Activated CD4-positive, CD25-positive, alpha-beta regulatory T cell treated with anti-CD3 and anti-CD28 coated beads, Interleukin-2, amount 50 U/mL, for 24 hours (primary cell): Measurements from ENCODE around the gene BSCL2.
"Not testable (repeated sequence)": the region's sequence is repeated elsewhere in the genome, so short reads cannot be mapped to it uniquely, and the experiment has no call there.

Experiments used
- ATAC-seq, 2 donors: fragments of 150-1000 bp; cut with Tn5 transposase; one replicate each; pipeline ENCODE4 v1.10.0; 2021; ENCODE audit warnings: mild to moderate bottlenecking in 1 of 2, moderate library complexity in 1 of 2

BSCL2 gene

DNA sequence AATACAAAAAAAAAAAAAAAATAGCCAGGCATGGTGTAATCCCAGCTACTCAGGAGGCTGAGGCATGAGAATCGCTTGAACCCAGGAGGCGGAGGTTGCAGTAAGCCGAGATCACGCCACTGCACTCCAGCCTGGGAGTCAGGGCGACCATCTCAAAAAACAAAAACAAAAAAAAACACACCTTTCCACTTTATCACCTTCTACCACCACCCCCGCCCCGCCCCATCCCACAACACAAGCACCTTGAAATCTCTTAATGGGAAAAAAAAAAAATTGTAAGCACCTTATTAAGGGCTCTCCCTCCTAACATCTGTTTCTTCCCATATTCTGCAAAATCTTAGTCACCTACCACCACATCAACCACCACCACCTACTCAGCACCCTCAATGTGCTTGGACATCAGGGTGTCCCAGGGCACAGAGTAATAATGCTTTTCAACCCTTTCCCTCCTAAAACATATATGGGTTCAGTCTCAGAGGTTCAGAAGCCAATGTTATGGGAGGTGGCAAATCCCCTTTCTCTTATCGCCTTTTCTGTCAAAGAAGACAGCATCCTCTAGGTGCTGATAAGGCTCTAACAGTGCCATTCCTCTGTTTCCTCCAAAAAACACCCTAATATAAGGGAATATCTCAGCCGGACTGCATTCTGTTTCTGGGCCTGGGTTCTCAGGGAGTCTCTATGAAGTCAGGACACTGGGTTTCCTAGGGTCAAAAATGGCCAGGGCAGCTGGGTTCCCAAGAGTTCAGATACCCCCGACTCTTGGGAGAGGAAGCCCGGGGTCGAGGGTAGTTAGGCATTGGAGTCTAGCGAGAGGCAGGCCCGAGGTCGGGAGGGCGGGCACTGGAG is 54.8 kb downstream of the BSCL2 start:
- no peak for ATAC-seq

DNA sequence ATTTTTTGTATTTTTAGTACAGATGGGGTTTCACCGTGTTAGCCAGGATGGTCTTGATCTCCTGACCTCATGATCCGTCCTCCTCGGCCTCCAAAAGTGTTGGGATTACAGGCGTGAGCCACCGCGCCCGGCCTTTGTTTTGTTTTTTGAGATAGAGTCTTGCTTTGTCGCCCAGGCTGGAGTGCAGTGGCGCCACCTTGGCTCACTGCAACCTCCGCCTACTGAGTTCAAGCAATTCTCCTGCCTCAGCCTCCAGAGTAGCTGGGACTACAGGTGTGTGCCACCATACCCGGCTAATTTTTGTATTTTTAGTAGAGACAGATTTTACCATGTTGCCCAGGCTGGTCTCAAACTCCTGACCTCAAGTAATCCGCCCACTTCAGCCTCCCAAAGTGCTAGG is 56.9 kb downstream of the BSCL2 start:
- not testable (repeated sequence) for ATAC-seq

DNA sequence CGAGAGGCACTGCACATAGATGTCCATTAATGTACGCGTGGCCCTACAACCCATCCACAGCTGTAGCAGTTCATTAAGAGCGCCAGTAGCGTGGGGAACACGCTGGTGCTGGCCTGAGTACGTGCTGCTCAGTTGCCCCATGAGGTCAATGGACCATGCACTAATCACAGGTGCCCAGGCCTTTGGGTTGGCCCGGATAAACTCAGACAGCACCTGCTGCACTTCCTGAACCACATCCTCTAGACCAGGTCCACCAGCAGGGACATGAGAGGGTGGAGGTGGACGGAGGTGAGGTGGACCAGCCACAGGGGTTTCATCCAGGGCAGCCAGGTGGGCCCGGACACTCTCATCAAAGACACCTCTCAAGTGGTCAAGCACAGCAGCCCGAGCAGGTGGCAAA is 57.7 kb downstream of the BSCL2 start:
- no peak for ATAC-seq

DNA sequence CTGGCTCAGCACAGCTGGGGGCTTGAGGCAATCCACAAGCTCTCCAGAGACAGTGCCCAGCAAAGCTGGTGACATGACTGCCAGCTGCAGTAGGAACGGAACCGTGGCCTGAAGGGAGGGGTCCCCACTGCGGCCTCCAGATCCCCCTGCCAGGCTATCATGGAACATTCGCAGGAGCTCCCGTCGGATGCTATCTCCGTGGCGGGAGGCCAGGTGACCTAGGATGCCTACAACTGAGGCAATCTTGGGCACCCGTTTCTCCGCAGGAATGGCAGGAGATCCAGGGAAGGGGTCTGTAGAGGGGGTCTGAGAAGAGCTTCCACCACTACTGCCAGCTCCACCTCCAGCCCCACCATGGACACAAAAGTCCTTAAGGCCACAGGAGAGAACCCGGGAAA is 58.3 kb downstream of the BSCL2 start:
- ATAC-seq, result no peak

DNA sequence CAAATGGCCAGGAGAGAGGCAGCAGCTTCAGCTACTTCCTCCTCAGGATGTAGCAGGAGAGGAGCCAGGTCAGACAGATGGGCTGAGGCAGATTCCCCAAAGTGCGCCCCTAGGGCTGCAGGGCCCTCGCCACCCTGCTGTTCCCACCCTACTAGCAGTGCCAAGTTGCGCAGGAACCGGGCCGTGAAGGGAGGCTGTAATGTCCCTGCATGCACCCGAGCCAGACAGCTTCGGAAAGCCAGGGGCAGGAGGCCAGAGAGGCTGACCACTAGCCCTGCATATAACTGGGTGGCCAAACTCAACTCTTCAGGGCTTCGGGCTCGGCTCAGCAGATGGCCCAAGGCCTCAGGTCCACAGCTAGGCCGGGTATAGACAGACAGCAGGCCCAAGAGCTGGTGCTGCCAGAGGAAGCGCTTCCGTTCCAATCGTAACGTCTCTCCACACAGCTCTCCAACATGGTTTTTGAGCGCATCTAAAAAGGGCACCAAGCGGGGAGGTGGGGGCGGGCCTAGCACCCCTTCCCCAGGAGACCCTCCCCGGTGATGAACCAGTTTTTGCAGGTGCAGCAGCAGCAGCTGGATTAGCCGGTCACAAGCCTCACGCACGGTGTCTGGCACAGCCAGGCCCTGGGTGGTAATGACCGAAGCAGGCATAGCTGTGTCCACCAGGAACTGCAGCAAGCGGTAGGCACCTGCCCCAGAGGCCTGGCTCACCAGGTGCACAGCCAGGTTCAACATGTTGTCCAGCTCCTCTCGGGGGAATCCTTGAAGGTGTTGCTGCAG is 58.8 kb downstream of the BSCL2 start:
- no peak for ATAC-seq

DNA sequence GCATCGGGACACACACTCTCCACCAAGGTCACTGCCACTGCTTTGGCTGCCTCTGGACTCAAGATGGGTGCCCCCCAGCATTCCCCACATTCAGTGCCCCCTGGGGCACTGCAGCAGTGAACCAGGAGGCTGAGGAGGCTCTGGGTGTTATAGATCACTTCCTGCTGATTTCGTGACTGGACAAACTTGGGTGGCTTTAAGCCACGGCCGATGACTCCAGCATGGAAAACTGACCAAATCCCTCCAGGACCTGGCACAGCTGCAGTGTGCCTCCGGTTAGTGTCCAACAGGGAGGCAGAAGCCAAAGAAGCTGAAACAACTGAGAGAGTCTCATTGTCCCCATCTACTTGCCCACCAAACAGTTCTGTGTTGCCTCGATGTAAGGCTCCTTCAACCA is 59.6 kb downstream of the BSCL2 start:
- no peak for ATAC-seq

DNA sequence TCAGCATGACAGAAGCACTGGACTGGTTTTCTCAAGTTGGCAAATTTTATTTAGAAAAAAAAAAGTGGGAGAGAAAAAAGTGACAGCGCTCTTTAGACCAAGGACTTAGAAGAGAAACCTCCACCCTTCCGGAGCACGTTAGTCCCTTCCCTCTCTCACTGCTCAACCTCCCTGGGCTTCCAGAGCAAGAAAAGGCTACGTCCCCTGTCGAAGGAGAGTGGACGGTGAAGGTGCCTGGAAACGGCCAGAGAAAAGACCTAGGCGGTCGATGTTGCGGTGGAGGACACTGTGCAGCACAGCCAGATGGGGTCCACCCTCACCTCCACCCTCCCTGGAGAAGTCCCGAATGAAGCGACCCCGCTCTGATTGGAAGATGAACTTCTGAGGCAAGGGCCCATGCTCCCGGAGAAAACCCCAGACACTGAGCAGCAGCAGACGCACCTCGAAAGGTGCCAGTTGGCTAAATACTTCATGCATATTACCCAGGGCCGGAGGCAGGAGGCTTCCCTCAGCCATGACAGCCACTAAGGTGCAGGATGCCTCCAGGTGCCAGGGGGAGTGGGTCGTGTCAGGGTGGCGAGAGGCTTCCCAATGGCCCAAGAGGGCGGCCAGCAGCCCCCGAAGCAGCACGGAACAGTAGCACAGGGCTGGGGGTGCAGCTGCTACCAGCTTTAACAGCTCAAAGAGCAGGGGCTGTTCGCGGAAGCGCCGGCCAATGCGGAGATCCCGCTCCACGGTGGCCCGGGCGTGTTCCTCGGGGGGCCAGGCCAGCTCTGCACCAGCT is 60.2 kb downstream of the BSCL2 start:
- ATAC-seq, result no peak

DNA sequence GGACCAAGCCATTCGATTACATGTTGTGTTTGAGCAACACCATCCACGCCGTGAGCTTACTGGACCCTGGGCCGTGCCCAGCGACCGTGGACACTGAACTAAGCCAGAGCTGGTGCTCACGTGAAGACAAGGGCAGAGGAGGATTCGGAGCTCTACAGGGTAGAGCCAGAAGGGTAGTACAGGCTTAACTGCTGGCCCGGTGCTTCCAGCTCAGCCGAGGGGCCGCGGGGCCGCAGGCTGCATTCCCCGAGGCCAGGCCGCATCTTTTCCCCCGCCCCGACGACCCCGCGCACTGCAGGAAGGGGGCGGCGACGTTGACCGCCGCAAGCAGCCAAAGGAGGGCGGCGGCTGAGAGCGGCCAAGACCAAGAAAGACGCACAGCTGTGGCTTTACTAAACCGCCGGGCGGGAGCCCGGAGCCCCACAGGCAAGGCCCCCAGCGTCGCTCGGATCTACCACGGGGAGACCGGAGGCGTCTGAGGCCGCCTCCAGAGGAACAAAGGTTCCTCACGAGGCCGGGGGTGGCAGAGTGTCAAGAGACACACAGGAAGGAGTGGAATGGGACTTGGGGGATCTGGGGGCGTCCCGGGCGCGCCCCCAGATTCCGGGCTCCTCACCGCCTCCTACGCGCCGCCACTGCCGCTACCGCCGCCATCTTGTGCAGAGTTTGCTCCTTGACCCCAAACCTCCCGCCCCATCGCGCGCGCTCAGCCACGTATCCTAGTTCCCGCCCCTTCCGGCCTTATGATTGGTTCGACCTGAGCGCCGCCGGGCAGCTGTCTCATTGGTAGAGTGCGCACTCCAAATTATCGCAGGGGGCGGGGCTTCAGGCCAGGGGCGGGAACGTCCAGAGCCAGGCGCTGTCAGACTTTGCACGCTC is 61.0 kb downstream of the BSCL2 start, which contains the start of gene GANAB:
Gene GANAB, minus strand, starts transcription at position 668 of the 879 bp plus-strand sequence. Its CDS starts 14 bp downstream, at position 654.
- ATAC-seq, result peak; percentile 99

DNA sequence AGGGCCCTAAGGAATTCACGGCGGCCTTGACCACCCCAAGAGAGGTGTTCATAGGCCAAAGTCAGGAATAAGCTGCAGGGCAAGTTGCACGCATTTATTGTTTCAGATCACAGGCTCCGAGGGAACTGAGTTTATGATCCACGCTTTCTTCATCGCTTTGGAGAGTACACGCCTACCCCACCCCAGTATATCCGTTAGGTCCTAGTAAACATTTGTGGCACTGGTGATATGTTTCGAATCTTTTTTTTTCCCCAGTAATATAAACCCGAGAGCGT is 61.6 kb downstream of the BSCL2 start:
- ATAC-seq, result no peak

DNA sequence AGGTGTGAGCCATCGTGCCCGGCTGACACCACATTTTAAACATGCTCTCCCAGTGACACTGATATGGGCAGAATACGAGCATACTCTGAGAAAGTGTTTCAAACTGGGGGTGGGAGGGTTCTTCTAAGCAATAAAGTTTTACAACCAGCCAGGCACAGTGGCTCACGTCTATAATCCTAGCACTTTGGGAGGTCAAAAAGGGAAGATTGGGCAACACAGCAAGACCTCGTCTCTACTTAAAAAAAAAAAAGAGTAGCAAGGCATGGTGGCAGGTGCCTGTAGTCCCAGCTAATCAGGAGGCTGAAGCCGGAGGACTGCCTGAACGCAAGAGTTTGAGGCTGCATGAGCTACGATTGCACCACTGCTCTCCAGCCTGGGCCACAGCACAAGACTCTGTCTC is 63.0 kb downstream of the BSCL2 start:
- ATAC-seq, result no peak
